HG02884 (cell line): Measurements from ENCODE around the gene INPP4A.

Source experiments
- ATAC-seq: cut with Tn5 transposase; IDR thresholded peaks from one replicate; pipeline ENCODE4 v1.9.1; 2021; ENCODE audit warnings: mild to moderate bottlenecking, moderate library complexity; ENCODE audit not compliant: unreplicated experiment

The INPP4A gene

GRCh38 chr2:98473995-98474780 lies 29.5 kb downstream of the INPP4A start:
- ATAC-seq: no peak

GRCh38 chr2:98474979-98475632 lies 30.4 kb downstream of the INPP4A start:
- ATAC-seq: no peak

GRCh38 chr2:98476192-98476868 lies 31.7 kb downstream of the INPP4A start:
- no peak for ATAC-seq

- no peak for ATAC-seq
These were observed 32.4 kb downstream of the INPP4A start for GRCh38 chr2:98477036-98477435.

- no peak for ATAC-seq
These were observed 32.8 kb downstream of the INPP4A start for GRCh38 chr2:98477506-98477905.

GRCh38 chr2:98478088-98478551 lies 33.5 kb downstream of the INPP4A start:
- no peak for ATAC-seq

- ATAC-seq: no peak
These were observed 34.2 kb downstream of the INPP4A start for GRCh38 chr2:98478907-98479306.

- ATAC-seq: no peak
These were observed 34.7 kb downstream of the INPP4A start for GRCh38 chr2:98479371-98479770.

- no peak for ATAC-seq
These were observed 35.4 kb downstream of the INPP4A start for GRCh38 chr2:98479959-98480524.

- ATAC-seq: no peak
These were observed 35.9 kb downstream of the INPP4A start for GRCh38 chr2:98480598-98480997.

- no peak for ATAC-seq
These were observed 37.7 kb downstream of the INPP4A start for GRCh38 chr2:98482362-98482761.

GRCh38 chr2:98483257-98483861 lies 38.7 kb downstream of the INPP4A start:
- peak; percentile 72 for ATAC-seq

- ATAC-seq: no peak
These were observed 39.5 kb downstream of the INPP4A start for GRCh38 chr2:98484121-98484557.

- ATAC-seq: no peak
These were observed 40.2 kb downstream of the INPP4A start for GRCh38 chr2:98484652-98485452.

GRCh38 chr2:98485453-98485755 lies 40.7 kb downstream of the INPP4A start:
- ATAC-seq: no peak

GRCh38 chr2:98486374-98486981 lies 41.8 kb downstream of the INPP4A start:
- no peak for ATAC-seq

- no peak for ATAC-seq
These were observed 42.6 kb downstream of the INPP4A start for GRCh38 chr2:98487101-98487805.

- peak; percentile 45 for ATAC-seq
These were observed 43.1 kb downstream of the INPP4A start for GRCh38 chr2:98487806-98488189.

GRCh38 chr2:98488252-98488651 lies 43.6 kb downstream of the INPP4A start:
- no peak for ATAC-seq
